Heart right ventricle (tissue), 16 donors: ENCODE data around the gene CCDC198. TPM values are rescaled to one million over a fixed set of nuclear protein-coding genes. Genes with fewer than 3 reads are reported as not detected.

Experiments
- ATAC-seq, 8 donors: fragments of 200-7000 bp; cut with Tn5 transposase; one replicate each; pipeline ENCODE4 v1.9.1; 2020; ENCODE audit warnings: mild to moderate bottlenecking in 8 of 8, moderate library complexity in 8 of 8, moderate number of reproducible peaks in 1 of 8
- DNase-seq, 2 donors: peaks; one replicate each; pipeline ENCODE4 v3.0.0-alpha.2; 2020
- H3K27ac ChIP-seq, 10 donors: fragments of 200-600 bp; sonication (generic) in 2 of 10; one replicate each; pipeline versions ENCODE4 v1.5.0 to v1.8.0; 2020 to 2022; ENCODE audit warnings: mild to moderate bottlenecking in 3 of 10
- H3K27me3 ChIP-seq, 7 donors: fragments of 200-600 bp; one replicate each; pipeline ENCODE4 v1.8.0; 2021 to 2022; ENCODE audit warnings: mild to moderate bottlenecking in 2 of 7
- H3K36me3 ChIP-seq, 9 donors: fragments of 200-600 bp; sonication (generic) in 1 of 9; one replicate each; pipeline versions ENCODE4 v1.5.0 to v1.8.0; 2020 to 2022; ENCODE audit warnings: mild to moderate bottlenecking in 2 of 9
- H3K4me1 ChIP-seq, 9 donors: fragments of 200-600 bp; sonication (generic) in 1 of 9; one replicate each; pipeline versions ENCODE4 v1.5.0 to v1.8.0; 2020 to 2022; ENCODE audit warnings: mild to moderate bottlenecking in 4 of 9
- H3K4me3 ChIP-seq, 10 donors: fragments of 200-600 bp; sonication (generic) in 2 of 10; one replicate each; pipeline versions ENCODE4 v1.5.0 to v1.8.0; 2020 to 2022; ENCODE audit warnings: mild to moderate bottlenecking in 7 of 10, moderate library complexity in 2 of 10
- H3K9me3 ChIP-seq, 11 donors: fragments of 200-600 bp in 10 of 11; sonication (generic) in 2 of 11; one replicate each; pipeline versions ENCODE4 v1.5.0 to v1.8.0; 2013 to 2022; ENCODE audit warnings: mild to moderate bottlenecking in 2 of 11, control low read depth in 1 of 11, moderate library complexity in 1 of 11
- WGBS, 2 donors: extraction: QIAGEN DNeasy Blood & Tissue Kit; methylation state at CpG; one replicate each; pipeline ENCODE4 v1.1.7; 2013; ENCODE audit warnings: inconsistent platforms in 1 of 2; 5-methylcytosine and 5-hydroxymethylcytosine counted together
- intact Hi-C, 10 donors: fragments of 100-400 bp; cut with DNase I; formaldehyde crosslinking; loops; one replicate each; pipeline versions ENCODE4 v1.11.1 to v1.14.2; 2022
- polyA plus RNA-seq, 2 donors: library from polyadenylated mRNA; stranded (reverse); fragments of 200-250 nt; gene quantifications; one replicate each; pipeline ENCODE4 v1.2.3, GENCODE V29; 2013
- total RNA-seq, 10 donors: library from RNA; stranded (reverse); fragmentation: NEBNext Ultra II Directional in 3 of 10; extraction: Animal tissue kit (Norgen Biotek cat#: 25700) in 3 of 10; gene quantifications; one replicate each; pipeline versions ENCODE4 v1.2.1 to v1.2.4, GENCODE V29; 2021 to 2023
- TF ChIP-seq, protein P1 (sequence below), 9 donors: fragments of 200-600 bp; sonication (generic) in 2 of 9; IDR thresholded peaks; one replicate each; pipeline versions ENCODE4 v1.5.0 to v1.8.0; 2021 to 2022; ENCODE audit warnings: antibody characterized with exemption in 9 of 9, mild to moderate bottlenecking in 5 of 9, moderate library complexity in 1 of 9
- donor health status: Arrhythmogenic right ventricular cardiomyopathy.
- donor health status: ischemic (EF 13 %, LVEDD 7.1; RV severe dilation, severe dysfunction).
- donor health status: healthy with polysubstance abuse.
- donor health status: DM: no; HTN: yes; CAD: no.
- donor health status: DM: no; HTN: no; CAD: no.
- donor health status: ischemic (EF 25% LVEDD 6.9; RV normal size, moderate dysfunction).
- donor health status: ischemic (EF 25% LVEDD 5.7; RV mildly dilated, moderate dysfunction).
- donor health status: healthy.
- donor health status: DM: yes; HTN: yes; CAD: no.
- donor health status: Ischemic cardiomyopathy.
- donor health status: ischemic (EF 35%, LVEDD 5.7; RV mildly dilated, moderate dysfunction).
- donor health status: nonischemic (EF 11% LVEDD 7.7; RV severe dilation, severe dysfunction).
- donor health status: DM: yes; HTN: yes; CAD: no.
- donor health status: PGD.
- donor health status: ischemic (EF 29% LVEDD 5.4; RV normal size, mild dysfunction).
- donor health status: nonischemic (EF 23%, LVEDD 6.1; RV moderate dilation, normal function).

CCDC198 gene
- total and polyA plus RNA-seq, 12 donors = not detected

DNA sequence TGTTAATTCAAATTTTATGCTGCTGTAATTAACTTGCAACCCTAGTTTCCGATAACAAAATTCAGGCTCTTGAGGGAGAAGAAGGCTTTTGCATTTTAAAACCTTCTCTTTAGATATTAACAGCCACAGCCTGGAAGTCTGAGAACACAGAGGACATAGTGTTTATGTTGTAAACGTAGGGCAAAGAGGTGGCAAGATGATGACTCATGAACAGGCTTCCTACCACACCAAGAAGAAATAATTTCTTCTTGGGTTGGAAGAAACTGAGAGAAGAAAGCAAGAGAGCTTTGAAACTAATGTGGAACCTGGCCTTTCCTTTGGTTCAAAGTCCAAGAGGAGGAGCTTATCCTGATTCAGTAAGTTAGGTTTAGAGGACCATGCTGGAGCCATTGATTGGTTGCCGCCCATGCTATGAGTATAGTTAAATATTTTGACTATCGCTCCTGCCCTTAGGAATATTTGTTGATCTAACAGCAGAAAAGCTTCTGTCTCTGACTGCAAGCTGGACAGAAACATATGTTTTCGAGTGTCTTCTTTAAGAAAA is 31.8 kb downstream of the CCDC198 start:
- no peak for ATAC-seq

DNA sequence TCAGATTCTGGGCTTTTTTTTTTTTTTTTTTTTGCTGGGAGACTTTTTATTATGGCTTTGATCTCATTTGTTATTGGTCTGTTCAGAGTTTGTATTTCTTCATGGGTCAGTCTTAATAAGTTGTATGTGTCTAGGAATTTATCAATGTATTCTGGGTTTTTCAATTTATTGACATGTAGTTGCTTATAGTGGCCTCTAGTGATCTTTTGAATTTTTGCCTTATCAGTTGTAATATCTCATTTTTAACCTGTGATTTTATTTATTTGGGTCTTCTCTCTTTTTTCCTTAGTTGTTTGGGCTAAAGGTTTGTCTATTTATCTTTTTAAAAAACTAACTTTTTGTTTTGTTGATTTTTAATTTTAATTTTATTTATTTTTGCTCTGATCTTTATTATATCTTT is 57.7 kb downstream of the CCDC198 start:
- Histone ChIP-seq H3K9me3 (peaks cover 0 to 31% (median 7%) of the 10 kb centered on the region in 11 donors), H3K4me1 (no peaks in the 10 kb centered on the region), H3K4me3 (no peak overlapping the region), H3K27me3 (no peaks in the 10 kb centered on the region), H3K27ac (no peak overlapping the region), H3K36me3 (no peaks in the 10 kb centered on the region)
- ATAC-seq = no peak
- TF ChIP-seq, protein P1, sequence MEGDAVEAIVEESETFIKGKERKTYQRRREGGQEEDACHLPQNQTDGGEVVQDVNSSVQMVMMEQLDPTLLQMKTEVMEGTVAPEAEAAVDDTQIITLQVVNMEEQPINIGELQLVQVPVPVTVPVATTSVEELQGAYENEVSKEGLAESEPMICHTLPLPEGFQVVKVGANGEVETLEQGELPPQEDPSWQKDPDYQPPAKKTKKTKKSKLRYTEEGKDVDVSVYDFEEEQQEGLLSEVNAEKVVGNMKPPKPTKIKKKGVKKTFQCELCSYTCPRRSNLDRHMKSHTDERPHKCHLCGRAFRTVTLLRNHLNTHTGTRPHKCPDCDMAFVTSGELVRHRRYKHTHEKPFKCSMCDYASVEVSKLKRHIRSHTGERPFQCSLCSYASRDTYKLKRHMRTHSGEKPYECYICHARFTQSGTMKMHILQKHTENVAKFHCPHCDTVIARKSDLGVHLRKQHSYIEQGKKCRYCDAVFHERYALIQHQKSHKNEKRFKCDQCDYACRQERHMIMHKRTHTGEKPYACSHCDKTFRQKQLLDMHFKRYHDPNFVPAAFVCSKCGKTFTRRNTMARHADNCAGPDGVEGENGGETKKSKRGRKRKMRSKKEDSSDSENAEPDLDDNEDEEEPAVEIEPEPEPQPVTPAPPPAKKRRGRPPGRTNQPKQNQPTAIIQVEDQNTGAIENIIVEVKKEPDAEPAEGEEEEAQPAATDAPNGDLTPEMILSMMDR (IDR thresholded peaks at IDR 0.05) = no peak
- DNase-seq = no peak
- intact Hi-C loops = no loop called here

More for the DNA sequence above, 31.8 kb downstream of the CCDC198 start:
- Histone ChIP-seq H3K9me3 (peaks cover 0 to under 1% (median 0%) of the 10 kb centered on the region in 11 donors), H3K4me3 (no peak overlapping the region), H3K36me3 (no peaks in the 10 kb centered on the region), H3K27me3 (no peaks in the 10 kb centered on the region), H3K4me1 (no peaks in the 10 kb centered on the region), H3K27ac (no peak overlapping the region)
- 84 to 85% methylated on average over 5 of the region's 5 CpGs for WGBS, 2 donors
- TF ChIP-seq, protein P1 (IDR thresholded peaks at IDR 0.05) = no peak
- DNase-seq = no peak
- intact Hi-C loops = no loop called here

DNA sequence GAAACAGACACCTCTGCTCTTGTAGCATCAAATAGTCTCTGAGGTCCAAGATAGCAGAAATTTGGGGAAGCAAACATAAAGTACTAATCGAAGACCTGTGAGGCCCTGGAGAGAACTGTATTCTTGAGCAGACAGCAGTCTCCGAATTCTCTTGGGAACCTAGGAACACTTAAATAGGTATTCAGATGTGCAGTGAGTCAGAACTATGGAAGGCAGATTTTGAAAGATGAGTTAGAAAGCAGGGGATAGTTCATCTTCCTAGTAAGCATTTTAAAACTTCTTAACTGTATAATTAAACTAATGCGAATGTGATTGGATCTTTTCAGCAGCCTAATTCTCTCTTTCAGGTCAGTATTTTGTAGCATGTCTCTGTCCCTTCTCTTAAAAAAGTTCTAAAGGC is 72.7 kb downstream of the CCDC198 start:
- ATAC-seq = no peak

DNA sequence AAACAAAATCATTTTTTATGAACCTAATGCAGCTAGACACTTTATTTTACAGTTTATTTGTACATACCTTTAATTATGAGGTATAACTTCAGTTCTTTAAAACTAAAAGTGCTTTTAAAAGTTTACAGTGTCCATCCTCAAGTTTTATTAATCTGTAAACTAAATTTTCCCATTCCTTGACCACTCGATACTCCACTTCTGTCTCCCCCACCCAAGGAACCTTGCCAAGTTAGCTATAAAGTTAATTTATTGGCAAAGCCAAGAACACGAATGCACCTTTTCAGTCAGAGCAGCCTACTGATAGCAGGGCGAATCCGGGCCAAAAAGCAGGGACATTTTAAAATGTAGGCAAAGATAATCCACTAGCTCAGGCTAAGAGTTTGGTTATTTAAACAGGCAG is 73.6 kb downstream of the CCDC198 start:
- Histone ChIP-seq H3K27ac (no peak overlapping the region), H3K4me3 (no peak overlapping the region), H3K4me1 (no peaks in the 10 kb centered on the region), H3K36me3 (no peaks in the 10 kb centered on the region), H3K9me3 (no peaks in the 10 kb centered on the region), H3K27me3 (no peaks in the 10 kb centered on the region)
- intact Hi-C loops = no loop called here
- 64 to 72% methylated on average over 4 of the region's 4 CpGs for WGBS, 2 donors
- ATAC-seq = no peak
- TF ChIP-seq, protein P1 (IDR thresholded peaks at IDR 0.05) = no peak
- no peak for DNase-seq

More for the DNA sequence above, 72.7 kb downstream of the CCDC198 start:
- no peaks in the 10 kb centered on the region for H3K36me3 ChIP-seq
- H3K9me3 ChIP-seq = no peaks in the 10 kb centered on the region
- H3K4me3 ChIP-seq = no peak overlapping the region
- H3K27ac ChIP-seq = no peak overlapping the region
- TF ChIP-seq, protein P1 (IDR thresholded peaks at IDR 0.05) = no peak
- WGBS, 2 donors = 93% methylated on average over 3 of the region's 3 CpGs
- no peak for DNase-seq
- H3K4me1 ChIP-seq = no peaks in the 10 kb centered on the region
- H3K27me3 ChIP-seq = no peaks in the 10 kb centered on the region
- intact Hi-C loops = no loop called here

Other genes starting within 250 kb of the CCDC198 start
- gene EXOC5, start 225.0 kb downstream of the CCDC198 start, total RNA-seq = 10 to 100 TPM; 54.7 to 70.1 (median 61.4) TPM
- gene EXOC5, start 225.0 kb downstream of the CCDC198 start, polyA plus RNA-seq = 10 to 100 TPM in 1 of 2 donors, 1 to 10 TPM in 1; 5.5 to 12.9 TPM
- gene AP5M1, start 224.9 kb downstream of the CCDC198 start, total RNA-seq = 10 to 100 TPM; 41.1 to 56.8 (median 47.8) TPM
- 10 to 100 TPM in 1 of 2 donors, 1 to 10 TPM in 1; 4.7 to 13.7 TPM for gene AP5M1, start 224.9 kb downstream of the CCDC198 start, polyA plus RNA-seq
- gene NAA30, start 103.3 kb downstream of the CCDC198 start, total RNA-seq = 10 to 100 TPM; 23.5 to 30.7 (median 27.1) TPM
- 1 to 10 TPM; 2.8 to 8.3 TPM for gene NAA30, start 103.3 kb downstream of the CCDC198 start, polyA plus RNA-seq